DOHH2 (cell line): Measurements from ENCODE around the gene DHCR24.

Experiments used
- H3F3A ChIP-seq: fragments of 200-600 bp; sonication (generic), shearing (Covaris generic); 2 replicates; pipeline ENCODE4 v1.6.0; 2016; ENCODE audit warnings: antibody characterized with exemption, mild to moderate bottlenecking; ENCODE audit not compliant: control insufficient read depth, insufficient read depth
- H3K27ac ChIP-seq: fragments of 200-600 bp; sonication (generic); 2 replicates; pipeline ENCODE4 v1.5.1; 2014; ENCODE audit warnings: low read depth, mild to moderate bottlenecking, low read length, moderate library complexity
- H3K27me3 ChIP-seq: fragments of 200-600 bp; sonication (generic); 2 replicates; pipeline ENCODE4 v1.6.1; 2014; ENCODE audit warnings: mild to moderate bottlenecking, low read length, mixed read lengths; ENCODE audit not compliant: control insufficient read depth
- H3K36me3 ChIP-seq: fragments of 200-600 bp; sonication (generic); 2 replicates; pipeline ENCODE4 v1.6.1; 2014; ENCODE audit warnings: mild to moderate bottlenecking, low read length, moderate library complexity, mixed read lengths; ENCODE audit not compliant: control insufficient read depth
- H3K4me1 ChIP-seq: fragments of 200-600 bp; sonication (generic); 2 replicates; pipeline ENCODE4 v1.6.1; 2014; ENCODE audit warnings: mild to moderate bottlenecking, low read length, mixed read lengths; ENCODE audit not compliant: control insufficient read depth
- H3K4me2 ChIP-seq: fragments of 200-600 bp; sonication (generic); 2 replicates; pipeline ENCODE4 v1.6.0; 2014; ENCODE audit warnings: mild to moderate bottlenecking, low read length, moderate library complexity
- H3K4me3 ChIP-seq: fragments of 200-600 bp; sonication (generic); 2 replicates; pipeline ENCODE4 v1.5.1; 2014; ENCODE audit warnings: mild to moderate bottlenecking, low read length, mixed read lengths
- H3K79me2 ChIP-seq: fragments of 200-600 bp; sonication (generic); 2 replicates; pipeline ENCODE4 v1.6.1; 2014; ENCODE audit warnings: mild to moderate bottlenecking, low read length, mixed read lengths; ENCODE audit not compliant: control insufficient read depth
- H3K9me2 ChIP-seq: fragments of 200-600 bp; sonication (generic); replicated peaks from 2 replicates; pipeline ENCODE4 v1.6.1; 2014; ENCODE audit warnings: mild to moderate bottlenecking, low read length, mixed read lengths; ENCODE audit not compliant: control insufficient read depth
- H3K9me3 ChIP-seq: fragments of 200-600 bp; sonication (generic); 2 replicates; pipeline ENCODE4 v1.6.1; 2014; ENCODE audit warnings: antibody characterized with exemption, low read length, mixed read lengths; ENCODE audit not compliant: control insufficient read depth, insufficient read depth
- H4K20me1 ChIP-seq: fragments of 200-600 bp; sonication (generic); 2 replicates; pipeline ENCODE4 v1.6.0; 2014; ENCODE audit warnings: low read depth, mild to moderate bottlenecking, antibody characterized with exemption, low read length, moderate library complexity; ENCODE audit not compliant: control insufficient read depth, insufficient read depth
- EZH2phosphoT487 ChIP-seq: fragments of 200-600 bp; sonication (generic); IDR thresholded peaks from 2 replicates; pipeline ENCODE4 v1.6.1; 2017; ENCODE audit warnings: borderline replicate concordance, mild to moderate bottlenecking, antibody characterized with exemption, low read length, moderate library complexity, mixed read lengths
- TF ChIP-seq, protein P1 (sequence below): fragments of 200-600 bp; sonication (generic); IDR thresholded peaks from one replicate; pipeline ENCODE4 v1.5.1; 2014; ENCODE audit warnings: antibody characterized with exemption, mild to moderate bottlenecking, low read depth, low read length; ENCODE audit not compliant: poor library complexity, severe bottlenecking

DHCR24 gene

DNA sequence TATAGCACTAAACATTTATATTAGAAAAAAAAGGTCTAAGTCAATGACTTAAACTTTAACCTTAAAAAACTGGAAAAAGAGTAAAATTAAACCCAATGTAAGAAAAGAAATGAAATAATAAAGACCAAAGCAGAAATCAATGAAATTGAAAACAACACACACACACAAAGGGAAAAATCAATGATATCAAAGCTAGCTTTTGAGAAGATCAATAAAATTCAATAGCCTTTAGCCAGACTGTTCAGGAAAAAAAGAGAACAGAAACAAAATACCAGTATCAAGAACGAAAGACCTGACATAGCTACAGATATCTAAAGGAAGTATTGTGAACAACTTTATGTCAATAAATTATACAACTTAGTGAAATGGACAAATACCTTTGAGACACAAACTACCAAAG is 7.1 kb downstream of the DHCR24 start:
- no peaks in the 10 kb centered on the region for H3K27me3 ChIP-seq
- peaks cover 96% of the 10 kb centered on the region for H3K36me3 ChIP-seq
- no peaks in the 10 kb centered on the region for H3F3A ChIP-seq
- H3K9me2 ChIP-seq = no peaks in the 10 kb centered on the region
- TF ChIP-seq, protein P1, sequence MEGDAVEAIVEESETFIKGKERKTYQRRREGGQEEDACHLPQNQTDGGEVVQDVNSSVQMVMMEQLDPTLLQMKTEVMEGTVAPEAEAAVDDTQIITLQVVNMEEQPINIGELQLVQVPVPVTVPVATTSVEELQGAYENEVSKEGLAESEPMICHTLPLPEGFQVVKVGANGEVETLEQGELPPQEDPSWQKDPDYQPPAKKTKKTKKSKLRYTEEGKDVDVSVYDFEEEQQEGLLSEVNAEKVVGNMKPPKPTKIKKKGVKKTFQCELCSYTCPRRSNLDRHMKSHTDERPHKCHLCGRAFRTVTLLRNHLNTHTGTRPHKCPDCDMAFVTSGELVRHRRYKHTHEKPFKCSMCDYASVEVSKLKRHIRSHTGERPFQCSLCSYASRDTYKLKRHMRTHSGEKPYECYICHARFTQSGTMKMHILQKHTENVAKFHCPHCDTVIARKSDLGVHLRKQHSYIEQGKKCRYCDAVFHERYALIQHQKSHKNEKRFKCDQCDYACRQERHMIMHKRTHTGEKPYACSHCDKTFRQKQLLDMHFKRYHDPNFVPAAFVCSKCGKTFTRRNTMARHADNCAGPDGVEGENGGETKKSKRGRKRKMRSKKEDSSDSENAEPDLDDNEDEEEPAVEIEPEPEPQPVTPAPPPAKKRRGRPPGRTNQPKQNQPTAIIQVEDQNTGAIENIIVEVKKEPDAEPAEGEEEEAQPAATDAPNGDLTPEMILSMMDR = no peak
- no peak for TF ChIP-seq EZH2phosphoT487
- H3K79me2 ChIP-seq = peaks cover 87% of the 10 kb centered on the region
- no peak overlapping the region for H3K4me2 ChIP-seq
- peaks cover 46% of the 10 kb centered on the region for H3K4me1 ChIP-seq
- no peak overlapping the region for H3K4me3 ChIP-seq
- peaks cover 8% of the 10 kb centered on the region; the same call in 1 of the 2 replicates for H3K9me3 ChIP-seq
- H4K20me1 ChIP-seq = peaks cover 16% of the 10 kb centered on the region
- no peak overlapping the region for H3K27ac ChIP-seq

DNA sequence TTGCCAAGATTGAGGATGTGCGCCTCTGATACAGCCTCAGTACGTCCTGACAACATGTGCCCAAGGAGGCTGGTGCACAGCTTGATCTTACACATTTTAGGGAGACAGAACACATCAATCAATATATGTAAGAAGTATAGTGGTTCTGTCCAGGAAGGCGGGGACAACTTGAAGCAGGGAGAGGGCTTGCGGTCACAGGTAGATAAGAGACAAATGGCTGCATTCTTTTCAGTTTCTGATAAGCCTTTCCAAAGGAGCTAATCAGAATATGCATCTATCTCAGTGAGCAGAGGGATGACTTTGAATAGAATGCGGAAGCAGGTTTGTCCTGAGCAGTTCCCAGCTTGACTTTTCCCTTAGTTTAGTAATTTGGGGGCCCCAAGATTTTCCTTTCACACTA is 10.2 kb downstream of the DHCR24 start:
- H3K9me2 ChIP-seq = no peaks in the 10 kb centered on the region
- peaks cover 4% of the 10 kb centered on the region; the same call in 1 of the 2 replicates for H3K9me3 ChIP-seq
- H3F3A ChIP-seq = no peaks in the 10 kb centered on the region
- H3K4me1 ChIP-seq = peaks cover 15% of the 10 kb centered on the region
- H3K27ac ChIP-seq = no peak overlapping the region
- H3K4me2 ChIP-seq = no peak overlapping the region
- peaks cover 13% of the 10 kb centered on the region; the same call in 1 of the 2 replicates for H4K20me1 ChIP-seq
- peaks cover 60% of the 10 kb centered on the region for H3K79me2 ChIP-seq
- peaks cover 93% of the 10 kb centered on the region for H3K36me3 ChIP-seq
- H3K27me3 ChIP-seq = no peaks in the 10 kb centered on the region
- TF ChIP-seq, protein P1 = no peak
- TF ChIP-seq EZH2phosphoT487 = no peak
- no peak overlapping the region for H3K4me3 ChIP-seq

DNA sequence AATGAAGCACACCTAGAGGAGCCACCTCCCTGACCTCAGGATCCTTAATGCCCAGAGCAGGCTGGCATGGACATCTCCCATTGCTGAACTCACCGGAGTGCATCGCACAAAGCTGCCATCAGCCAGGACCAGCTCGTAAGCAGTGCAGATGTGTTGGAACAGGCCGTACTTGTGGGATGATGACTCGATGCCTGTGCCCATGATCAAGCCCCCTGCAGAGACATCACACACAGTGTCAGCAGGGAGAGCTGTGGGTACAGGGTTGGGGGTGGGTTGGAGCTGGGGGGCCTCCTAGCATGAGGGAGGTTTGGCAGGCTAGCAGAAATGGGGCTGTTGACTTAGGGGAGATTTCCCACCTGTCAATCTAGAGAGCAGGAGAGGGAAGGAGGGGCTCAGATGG is 12.0 kb downstream of the DHCR24 start:
- peaks cover 91% of the 10 kb centered on the region for H3K36me3 ChIP-seq
- no peaks in the 10 kb centered on the region for H3K9me3 ChIP-seq
- peaks cover 9% of the 10 kb centered on the region for H4K20me1 ChIP-seq
- no peaks in the 10 kb centered on the region for H3K4me1 ChIP-seq
- no peak overlapping the region for H3K4me3 ChIP-seq
- no peak for TF ChIP-seq EZH2phosphoT487
- TF ChIP-seq, protein P1 = no peak
- no peak overlapping the region for H3K27ac ChIP-seq
- no peaks in the 10 kb centered on the region for H3K27me3 ChIP-seq
- peaks cover 47% of the 10 kb centered on the region for H3K79me2 ChIP-seq
- H3K4me2 ChIP-seq = no peak overlapping the region
- H3F3A ChIP-seq = no peaks in the 10 kb centered on the region
- no peaks in the 10 kb centered on the region for H3K9me2 ChIP-seq
